Liver (tissue), 9 donors: ENCODE measurements around the gene DPH2. TPM values are rescaled to one million over a fixed set of nuclear protein-coding genes. Genes with fewer than 3 reads are reported as not detected.

Experiments
- DNase-seq: peaks from one replicate; pipeline ENCODE4 v3.0.0-alpha.2; 2017; ENCODE audit warnings: low spot score
- H3K27ac ChIP-seq, 2 donors: one replicate each; pipeline ENCODE4 v1.7.0; 2013; ENCODE audit warnings: inconsistent platforms in 2 of 2, low read length in 2 of 2, control low read depth in 1 of 2, low read depth in 1 of 2, mild to moderate bottlenecking in 1 of 2
- H3K27me3 ChIP-seq, 4 donors: one replicate each; pipeline versions ENCODE4 v1.6.1 to v1.7.0; 2013; ENCODE audit warnings: low read length in 3 of 4, inconsistent platforms in 1 of 4, mild to moderate bottlenecking in 1 of 4, moderate library complexity in 1 of 4; ENCODE audit not compliant: control insufficient read depth in 4 of 4, insufficient read depth in 4 of 4
- H3K36me3 ChIP-seq, 4 donors: one replicate each; pipeline versions ENCODE4 v1.6.1 to v1.7.0; 2013; ENCODE audit warnings: low read length in 3 of 4, mild to moderate bottlenecking in 3 of 4, low read depth in 1 of 4, moderate library complexity in 1 of 4; ENCODE audit not compliant: control insufficient read depth in 4 of 4, insufficient read depth in 3 of 4
- H3K4me1 ChIP-seq, 4 donors: one replicate each; pipeline versions ENCODE4 v1.6.1 to v1.7.0; 2013; ENCODE audit warnings: low read length in 3 of 4, mild to moderate bottlenecking in 3 of 4, moderate library complexity in 1 of 4; ENCODE audit not compliant: control insufficient read depth in 4 of 4, insufficient read depth in 4 of 4
- H3K4me3 ChIP-seq, 3 donors: one replicate each; pipeline versions ENCODE4 v1.6.1 to v1.7.0; 2013; ENCODE audit warnings: low read length in 3 of 3, control low read depth in 1 of 3, low read depth in 1 of 3, mild to moderate bottlenecking in 1 of 3
- H3K9ac ChIP-seq, 2 donors: one replicate each; pipeline ENCODE4 v1.7.0; 2013; ENCODE audit warnings: low read length in 2 of 2, mild to moderate bottlenecking in 2 of 2, moderate library complexity in 2 of 2, control low read depth in 1 of 2, low read depth in 1 of 2
- H3K9me3 ChIP-seq, 4 donors: one replicate each; pipeline versions ENCODE4 v1.6.1 to v1.7.0; 2013; ENCODE audit warnings: low read length in 3 of 4; ENCODE audit not compliant: control insufficient read depth in 4 of 4
- ATF3 ChIP-seq: IDR thresholded peaks from 2 replicates; pipeline ENCODE4 v1.6.1; 2016; ENCODE audit warnings: antibody characterized with exemption
- EGR1 ChIP-seq, 2 donors: IDR thresholded peaks; 2 replicates each; pipeline ENCODE4 v1.6.1; 2016 to 2018; ENCODE audit warnings: antibody characterized with exemption in 2 of 2, low read depth in 2 of 2
- FOXA1 ChIP-seq: IDR thresholded peaks from 2 replicates; pipeline ENCODE4 v1.6.1; 2016; ENCODE audit warnings: antibody characterized with exemption
- FOXA2 ChIP-seq: IDR thresholded peaks from 2 replicates; pipeline ENCODE4 v1.6.1; 2016; ENCODE audit warnings: antibody characterized with exemption
- GABPA ChIP-seq, 2 donors: IDR thresholded peaks in 1 of 2; conservative IDR thresholded peaks in 1 of 2; 2 replicates each; pipeline ENCODE4 v1.6.1; 2016; ENCODE audit warnings: antibody characterized with exemption in 2 of 2, mild to moderate bottlenecking in 1 of 2, moderate library complexity in 1 of 2
- HNF4A ChIP-seq, 2 donors: conservative IDR thresholded peaks; 2 replicates each; pipeline ENCODE4 v1.6.1; 2016; ENCODE audit warnings: antibody characterized with exemption in 2 of 2, mild to moderate bottlenecking in 2 of 2
- HNF4G ChIP-seq: IDR thresholded peaks from 2 replicates; pipeline ENCODE4 v1.6.1; 2016; ENCODE audit warnings: antibody characterized with exemption
- JUND ChIP-seq, 2 donors: IDR thresholded peaks; 2 replicates each; pipeline ENCODE4 v1.6.1; 2016; ENCODE audit warnings: antibody characterized with exemption in 2 of 2
- MAX ChIP-seq: IDR thresholded peaks from 2 replicates; pipeline ENCODE4 v1.6.1; 2016; ENCODE audit warnings: antibody characterized with exemption
- NR2F2 ChIP-seq: IDR thresholded peaks from 2 replicates; pipeline ENCODE4 v1.6.1; 2016; ENCODE audit warnings: antibody characterized with exemption
- RAD21 ChIP-seq, 2 donors: IDR thresholded peaks; 2 replicates each; pipeline ENCODE4 v1.6.1; 2016; ENCODE audit warnings: antibody characterized with exemption in 2 of 2, mild to moderate bottlenecking in 2 of 2
- RXRA ChIP-seq, 2 donors: IDR thresholded peaks; 2 replicates each; pipeline ENCODE4 v1.6.1; 2017 to 2018; ENCODE audit warnings: antibody characterized with exemption in 2 of 2, mild to moderate bottlenecking in 1 of 2
- SP1 ChIP-seq: IDR thresholded peaks from 2 replicates; pipeline ENCODE4 v1.6.1; 2018; ENCODE audit warnings: antibody characterized with exemption, mild to moderate bottlenecking
- TAF1 ChIP-seq: conservative IDR thresholded peaks from 2 replicates; pipeline ENCODE4 v1.6.1; 2016; ENCODE audit warnings: antibody characterized with exemption, mild to moderate bottlenecking
- YY1 ChIP-seq: IDR thresholded peaks from 2 replicates; pipeline ENCODE4 v1.6.1; 2016; ENCODE audit warnings: antibody characterized with exemption, mild to moderate bottlenecking
- WGBS: extraction: QIAGEN DNeasy Blood & Tissue Kit; methylation state at CpG from one replicate; pipeline ENCODE4 v1.1.7; 2013; 5-methylcytosine and 5-hydroxymethylcytosine counted together
- polyA plus RNA-seq, 2 donors: library from polyadenylated mRNA; stranded (reverse) in 1 of 2; unstranded in 1 of 2; fragments of 200-250 nt in 1 of 2; fragments of >200 nt in 1 of 2; fragmentation: Nextera tagmentation in 1 of 2; extraction: Ambion mirVana in 1 of 2; gene quantifications; one replicate each; pipeline versions ENCODE4 v1.2.1 to v1.2.3, GENCODE V29; 2013 to 2015
- total RNA-seq, 2 donors: library from RNA; depleted of rRNA; stranded (reverse); fragments of >200 nt; gene quantifications; one replicate each; pipeline ENCODE4 v1.2.3, GENCODE V29; 2014
- TF ChIP-seq, protein P1 (sequence below): IDR thresholded peaks from 2 replicates; pipeline ENCODE4 v1.6.1; 2016; ENCODE audit warnings: antibody characterized with exemption, mild to moderate bottlenecking
- TF ChIP-seq, protein P2 (sequence below): fragments of 150-350 bp; IDR thresholded peaks from 2 replicates; pipeline ENCODE4 v1.5.1; 2017; ENCODE audit warnings: improper control_type of control experiment, low read depth, low read length; ENCODE audit not compliant: missing input control
- TF ChIP-seq, protein P3 (sequence below): IDR thresholded peaks from 2 replicates; pipeline ENCODE4 v1.6.1; 2016; ENCODE audit warnings: antibody characterized with exemption
- donor health status: healthy.
- donor health status: healthy.
- donor health status: healthy.
- donor health status: healthy.
- donor health status: healthy.

DPH2 gene
- total RNA-seq (10 to 100 TPM in 1 of 2 donors, 1 to 10 TPM in 1; 9.3 to 20.9 TPM), polyA plus RNA-seq (10 to 100 TPM; 13.0 to 17.7 TPM)

- Histone ChIP-seq H3K4me3 (peak within 1 kb of the TSS; percentile 79 to 98 (median 89)), H3K27me3 (no peaks in the 10 kb centered on the region), H3K4me1 (peaks cover 3 to 27% (median 19%) of the 10 kb centered on the region in 4 donors), H3K9ac (peak within 1 kb of the TSS; percentile 0 to 13), H3K36me3 (peaks cover 0 to 23% (median 5%) of the 10 kb centered on the region in 4 donors), H3K9me3 (no peaks in the 10 kb centered on the region), H3K27ac (no peak within 1 kb of the TSS)
- DNase-seq = peak; percentile 95
- under 1% methylated on average over 47 of the region's 47 CpGs for WGBS
- TF ChIP-seq, protein P1, sequence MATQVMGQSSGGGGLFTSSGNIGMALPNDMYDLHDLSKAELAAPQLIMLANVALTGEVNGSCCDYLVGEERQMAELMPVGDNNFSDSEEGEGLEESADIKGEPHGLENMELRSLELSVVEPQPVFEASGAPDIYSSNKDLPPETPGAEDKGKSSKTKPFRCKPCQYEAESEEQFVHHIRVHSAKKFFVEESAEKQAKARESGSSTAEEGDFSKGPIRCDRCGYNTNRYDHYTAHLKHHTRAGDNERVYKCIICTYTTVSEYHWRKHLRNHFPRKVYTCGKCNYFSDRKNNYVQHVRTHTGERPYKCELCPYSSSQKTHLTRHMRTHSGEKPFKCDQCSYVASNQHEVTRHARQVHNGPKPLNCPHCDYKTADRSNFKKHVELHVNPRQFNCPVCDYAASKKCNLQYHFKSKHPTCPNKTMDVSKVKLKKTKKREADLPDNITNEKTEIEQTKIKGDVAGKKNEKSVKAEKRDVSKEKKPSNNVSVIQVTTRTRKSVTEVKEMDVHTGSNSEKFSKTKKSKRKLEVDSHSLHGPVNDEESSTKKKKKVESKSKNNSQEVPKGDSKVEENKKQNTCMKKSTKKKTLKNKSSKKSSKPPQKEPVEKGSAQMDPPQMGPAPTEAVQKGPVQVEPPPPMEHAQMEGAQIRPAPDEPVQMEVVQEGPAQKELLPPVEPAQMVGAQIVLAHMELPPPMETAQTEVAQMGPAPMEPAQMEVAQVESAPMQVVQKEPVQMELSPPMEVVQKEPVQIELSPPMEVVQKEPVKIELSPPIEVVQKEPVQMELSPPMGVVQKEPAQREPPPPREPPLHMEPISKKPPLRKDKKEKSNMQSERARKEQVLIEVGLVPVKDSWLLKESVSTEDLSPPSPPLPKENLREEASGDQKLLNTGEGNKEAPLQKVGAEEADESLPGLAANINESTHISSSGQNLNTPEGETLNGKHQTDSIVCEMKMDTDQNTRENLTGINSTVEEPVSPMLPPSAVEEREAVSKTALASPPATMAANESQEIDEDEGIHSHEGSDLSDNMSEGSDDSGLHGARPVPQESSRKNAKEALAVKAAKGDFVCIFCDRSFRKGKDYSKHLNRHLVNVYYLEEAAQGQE = peak; percentile 79
- no peak for TF ChIP-seq JUND (IDR thresholded peaks at IDR 0.05)
- TF ChIP-seq, protein P2, sequence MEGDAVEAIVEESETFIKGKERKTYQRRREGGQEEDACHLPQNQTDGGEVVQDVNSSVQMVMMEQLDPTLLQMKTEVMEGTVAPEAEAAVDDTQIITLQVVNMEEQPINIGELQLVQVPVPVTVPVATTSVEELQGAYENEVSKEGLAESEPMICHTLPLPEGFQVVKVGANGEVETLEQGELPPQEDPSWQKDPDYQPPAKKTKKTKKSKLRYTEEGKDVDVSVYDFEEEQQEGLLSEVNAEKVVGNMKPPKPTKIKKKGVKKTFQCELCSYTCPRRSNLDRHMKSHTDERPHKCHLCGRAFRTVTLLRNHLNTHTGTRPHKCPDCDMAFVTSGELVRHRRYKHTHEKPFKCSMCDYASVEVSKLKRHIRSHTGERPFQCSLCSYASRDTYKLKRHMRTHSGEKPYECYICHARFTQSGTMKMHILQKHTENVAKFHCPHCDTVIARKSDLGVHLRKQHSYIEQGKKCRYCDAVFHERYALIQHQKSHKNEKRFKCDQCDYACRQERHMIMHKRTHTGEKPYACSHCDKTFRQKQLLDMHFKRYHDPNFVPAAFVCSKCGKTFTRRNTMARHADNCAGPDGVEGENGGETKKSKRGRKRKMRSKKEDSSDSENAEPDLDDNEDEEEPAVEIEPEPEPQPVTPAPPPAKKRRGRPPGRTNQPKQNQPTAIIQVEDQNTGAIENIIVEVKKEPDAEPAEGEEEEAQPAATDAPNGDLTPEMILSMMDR = no peak
- TF ChIP-seq FOXA1 = no peak
- no peak for TF ChIP-seq EGR1 (IDR thresholded peaks at IDR 0.05; ENCODE audit: low read depth in 2 of 2)
- no peak for TF ChIP-seq RAD21 (IDR thresholded peaks at IDR 0.05)
- TF ChIP-seq HNF4G = no peak
- no peak for TF ChIP-seq FOXA2
- no peak for TF ChIP-seq TAF1
- TF ChIP-seq ATF3 = no peak
- TF ChIP-seq HNF4A (conservative IDR thresholded peaks at IDR 0.05) = no peak
- TF ChIP-seq, protein P3, sequence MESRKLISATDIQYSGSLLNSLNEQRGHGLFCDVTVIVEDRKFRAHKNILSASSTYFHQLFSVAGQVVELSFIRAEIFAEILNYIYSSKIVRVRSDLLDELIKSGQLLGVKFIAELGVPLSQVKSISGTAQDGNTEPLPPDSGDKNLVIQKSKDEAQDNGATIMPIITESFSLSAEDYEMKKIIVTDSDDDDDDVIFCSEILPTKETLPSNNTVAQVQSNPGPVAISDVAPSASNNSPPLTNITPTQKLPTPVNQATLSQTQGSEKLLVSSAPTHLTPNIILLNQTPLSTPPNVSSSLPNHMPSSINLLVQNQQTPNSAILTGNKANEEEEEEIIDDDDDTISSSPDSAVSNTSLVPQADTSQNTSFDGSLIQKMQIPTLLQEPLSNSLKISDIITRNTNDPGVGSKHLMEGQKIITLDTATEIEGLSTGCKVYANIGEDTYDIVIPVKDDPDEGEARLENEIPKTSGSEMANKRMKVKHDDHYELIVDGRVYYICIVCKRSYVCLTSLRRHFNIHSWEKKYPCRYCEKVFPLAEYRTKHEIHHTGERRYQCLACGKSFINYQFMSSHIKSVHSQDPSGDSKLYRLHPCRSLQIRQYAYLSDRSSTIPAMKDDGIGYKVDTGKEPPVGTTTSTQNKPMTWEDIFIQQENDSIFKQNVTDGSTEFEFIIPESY = no peak
- peak; percentile 93 for TF ChIP-seq MAX
- TF ChIP-seq YY1 = peak; percentile 69
- no peak for TF ChIP-seq NR2F2
- peak; percentile 76 to 94 for TF ChIP-seq GABPA (IDR thresholded peaks at IDR 0.05 in 1 of 2, conservative IDR thresholded peaks at IDR 0.05 in 1 of 2)
- no peak for TF ChIP-seq RXRA (IDR thresholded peaks at IDR 0.05)
- peak; percentile 59 for TF ChIP-seq SP1
These were observed at the start of gene DPH2 for GRCh38 chr1:43969746-43970466. Gene DPH2 (plus strand): TSS chr1:43970010. CDS start chr1:43970176, 166 bp downstream.
